Measurements from ENCODE around the gene GPR119.
"Not testable (repeated sequence)": the region's sequence is repeated elsewhere in the genome, so short reads cannot be mapped to it uniquely, and the experiment has no call there.

- not testable (repeated sequence) for TF ChIP-seq CTCF, POLR2A (IDR thresholded peaks at IDR 0.05)
These were observed 43.8 kb upstream of the GPR119 start for GRCh38 chrX:130429236-130429635.

Data from testis (tissue), 2 donors.